C4-2B (cell line): ENCODE data around the gene HHLA2.

ENCODE experiments used
- H3K27ac ChIP-seq: fragments of 450-650 bp; 2 replicates; pipeline ENCODE4 v1.5.1; 2017
- ZFX ChIP-seq: fragments of 450-650 bp; IDR thresholded peaks from 2 replicates; pipeline ENCODE4 v1.6.1; 2017
- TF ChIP-seq, protein P1 (sequence below): fragments of 450-650 bp; conservative IDR thresholded peaks from 2 replicates; pipeline ENCODE4 v1.5.1; 2017; ENCODE audit warnings: mild to moderate bottlenecking

HHLA2 gene

DNA sequence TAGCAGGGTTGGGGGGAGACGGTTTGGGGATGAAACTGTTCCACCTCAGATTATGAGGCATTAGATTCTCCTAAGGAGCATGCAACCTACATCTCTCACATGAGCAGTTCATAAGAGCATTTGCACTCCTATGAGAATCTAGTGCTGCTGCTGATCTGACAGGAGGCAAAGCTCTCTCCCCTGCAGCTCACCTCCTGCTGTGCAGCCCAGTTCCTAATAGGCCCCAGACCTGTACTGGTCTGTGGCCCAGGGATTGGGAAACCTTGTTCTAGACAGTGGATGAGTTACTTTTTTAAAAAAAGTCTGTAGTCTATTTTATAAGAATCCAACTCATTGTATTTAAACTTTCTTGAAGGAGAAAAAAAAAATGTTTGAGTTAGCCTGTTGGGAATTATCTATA, 100.0 kb downstream of the HHLA2 start:
- no peak overlapping the region for H3K27ac ChIP-seq
- TF ChIP-seq, protein P1, sequence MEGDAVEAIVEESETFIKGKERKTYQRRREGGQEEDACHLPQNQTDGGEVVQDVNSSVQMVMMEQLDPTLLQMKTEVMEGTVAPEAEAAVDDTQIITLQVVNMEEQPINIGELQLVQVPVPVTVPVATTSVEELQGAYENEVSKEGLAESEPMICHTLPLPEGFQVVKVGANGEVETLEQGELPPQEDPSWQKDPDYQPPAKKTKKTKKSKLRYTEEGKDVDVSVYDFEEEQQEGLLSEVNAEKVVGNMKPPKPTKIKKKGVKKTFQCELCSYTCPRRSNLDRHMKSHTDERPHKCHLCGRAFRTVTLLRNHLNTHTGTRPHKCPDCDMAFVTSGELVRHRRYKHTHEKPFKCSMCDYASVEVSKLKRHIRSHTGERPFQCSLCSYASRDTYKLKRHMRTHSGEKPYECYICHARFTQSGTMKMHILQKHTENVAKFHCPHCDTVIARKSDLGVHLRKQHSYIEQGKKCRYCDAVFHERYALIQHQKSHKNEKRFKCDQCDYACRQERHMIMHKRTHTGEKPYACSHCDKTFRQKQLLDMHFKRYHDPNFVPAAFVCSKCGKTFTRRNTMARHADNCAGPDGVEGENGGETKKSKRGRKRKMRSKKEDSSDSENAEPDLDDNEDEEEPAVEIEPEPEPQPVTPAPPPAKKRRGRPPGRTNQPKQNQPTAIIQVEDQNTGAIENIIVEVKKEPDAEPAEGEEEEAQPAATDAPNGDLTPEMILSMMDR: no peak
- no peak for TF ChIP-seq ZFX

DNA sequence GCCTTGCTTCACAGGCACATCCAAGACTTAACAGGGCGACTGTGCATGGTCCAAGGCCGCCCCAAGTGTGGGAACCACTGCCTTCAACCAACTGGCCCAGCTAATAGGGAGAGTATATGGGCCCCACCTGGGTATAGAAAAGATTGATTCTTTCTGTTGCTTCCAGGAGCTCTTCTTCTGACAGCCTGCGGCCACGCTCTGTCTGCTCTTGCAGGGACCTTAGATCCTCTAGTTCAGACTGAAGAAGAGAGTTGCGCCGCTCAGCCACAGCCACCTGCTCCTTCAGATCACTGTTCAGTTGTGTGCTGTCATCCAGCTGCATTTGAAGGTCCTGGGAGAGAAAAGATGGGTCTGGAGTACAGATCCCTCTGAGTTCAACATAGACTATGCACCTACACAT, 102.2 kb downstream of the HHLA2 start:
- TF ChIP-seq ZFX: no peak
- TF ChIP-seq, protein P1: no peak
- H3K27ac ChIP-seq: no peak overlapping the region

DNA sequence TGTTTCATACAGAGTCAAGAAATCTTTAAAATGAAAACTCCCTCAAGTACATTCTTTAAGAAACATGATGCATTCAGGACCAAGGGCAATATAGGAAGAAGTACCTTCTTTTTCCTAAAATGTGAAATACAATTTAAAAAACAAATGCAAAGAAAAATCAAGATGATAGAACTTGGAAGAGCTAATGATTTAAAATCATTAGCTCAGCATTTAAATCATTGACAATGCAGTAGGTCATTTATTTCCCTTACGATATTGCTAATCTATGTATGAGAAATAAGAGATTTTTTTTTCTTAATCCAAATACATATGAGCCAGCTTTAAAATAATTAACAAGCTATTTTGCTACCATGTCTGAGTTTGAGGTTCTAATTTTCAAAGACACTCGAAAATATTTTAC, 105.5 kb downstream of the HHLA2 start:
- no peak for TF ChIP-seq ZFX
- TF ChIP-seq, protein P1: no peak
- H3K27ac ChIP-seq: no peak overlapping the region

DNA sequence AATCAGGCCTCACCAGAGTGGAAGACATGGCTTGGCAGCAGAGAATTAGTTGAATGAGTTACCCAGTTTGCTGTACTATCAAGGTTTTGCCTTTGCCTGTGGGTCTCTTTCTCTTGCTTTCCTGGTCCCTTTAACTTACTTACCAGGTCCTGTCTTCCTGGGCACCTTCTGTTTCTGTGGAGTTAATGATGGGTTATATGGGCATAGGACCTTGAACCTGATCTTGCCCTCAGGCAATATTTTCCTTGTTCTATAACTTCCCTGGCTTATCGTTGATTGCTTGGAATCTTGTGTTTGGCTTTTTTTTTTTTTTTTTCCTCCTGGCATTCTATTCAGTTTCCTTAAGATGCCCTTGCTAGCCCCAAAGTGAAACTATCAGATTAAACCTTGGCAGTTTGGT, 106.8 kb downstream of the HHLA2 start:
- H3K27ac ChIP-seq: no peak overlapping the region; the same call in 1 of the 2 replicates
- TF ChIP-seq ZFX: no peak
- TF ChIP-seq, protein P1: no peak

DNA sequence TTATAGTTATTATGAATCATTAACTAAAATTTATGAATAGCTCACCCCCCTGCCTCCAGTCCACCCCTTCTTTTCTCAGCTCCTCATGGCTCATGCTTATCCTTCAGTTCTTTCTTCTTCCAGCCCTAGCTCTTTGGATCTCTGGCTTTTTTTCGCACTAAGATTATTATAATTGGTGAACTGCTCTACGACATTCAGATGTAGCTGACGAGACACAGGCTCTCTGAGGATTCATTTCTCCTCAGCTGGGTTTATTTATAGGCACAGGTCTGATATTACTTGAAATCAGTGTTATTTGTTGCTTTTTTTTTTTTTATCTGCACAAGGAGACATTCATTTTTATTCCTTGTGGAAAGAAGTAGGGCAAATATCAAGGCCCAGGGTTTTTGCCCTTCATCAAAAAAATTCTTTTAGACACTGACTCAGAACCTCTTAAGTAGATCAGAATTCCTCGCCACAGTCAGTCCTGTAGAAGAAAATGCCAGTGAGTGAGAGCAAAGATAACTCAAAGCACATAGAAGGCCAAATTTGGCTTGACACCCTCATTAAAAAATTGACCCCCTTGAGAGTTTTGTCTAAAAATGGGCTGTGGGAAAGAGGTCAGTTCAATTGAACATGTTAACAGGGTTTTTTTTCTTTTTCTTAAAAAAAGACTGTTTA, 107.5 kb downstream of the HHLA2 start:
- no peak overlapping the region for H3K27ac ChIP-seq
- TF ChIP-seq, protein P1: no peak
- TF ChIP-seq ZFX: no peak

DNA sequence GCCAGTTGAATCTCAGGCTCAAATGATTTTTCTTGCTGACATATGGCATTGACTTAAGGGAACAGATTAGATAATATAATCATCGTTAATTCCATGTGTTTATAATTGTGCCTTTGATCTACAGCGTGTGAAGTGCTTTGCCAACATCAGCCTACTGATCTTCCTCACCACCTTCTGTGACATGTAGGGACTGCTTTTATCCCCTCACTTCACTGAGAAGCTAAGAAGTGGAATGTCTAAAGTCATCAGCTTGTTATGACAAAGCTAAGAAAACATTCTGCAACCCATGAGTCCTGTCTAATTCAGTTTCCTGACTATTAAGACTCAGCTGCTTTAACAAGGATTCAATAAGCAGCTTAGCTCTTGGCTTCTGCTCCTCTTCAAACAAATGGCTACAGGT, 108.0 kb downstream of the HHLA2 start:
- H3K27ac ChIP-seq: no peak overlapping the region
- TF ChIP-seq, protein P1: no peak
- TF ChIP-seq ZFX: no peak

DNA sequence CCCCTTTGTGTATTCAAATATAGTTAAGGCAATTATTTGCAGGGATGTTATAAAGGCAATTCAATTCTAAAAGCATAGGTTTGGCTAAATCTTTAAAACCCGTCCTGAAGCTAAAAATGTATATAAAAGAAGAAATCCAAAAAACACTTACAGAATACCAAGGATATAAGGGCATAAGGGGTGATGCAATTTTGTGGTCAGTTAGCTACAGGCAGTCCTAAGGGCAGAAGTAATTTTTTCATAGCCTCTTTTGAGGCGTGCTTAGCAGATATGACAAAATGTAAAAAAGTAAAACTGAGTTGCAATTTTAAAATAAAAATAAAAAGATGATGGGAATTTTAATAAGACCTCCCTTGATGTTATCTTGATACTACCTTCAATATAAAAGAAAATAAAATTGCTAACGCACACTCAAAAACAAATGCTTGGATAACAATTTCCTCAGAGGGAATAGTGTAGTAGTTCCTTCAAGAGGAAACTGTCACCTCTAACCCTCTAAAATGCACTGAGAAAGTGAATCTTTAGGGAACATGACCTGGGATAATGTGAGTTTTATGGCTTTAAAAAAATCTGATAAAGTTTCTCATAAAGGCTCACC, 109.8 kb downstream of the HHLA2 start:
- TF ChIP-seq ZFX: no peak
- TF ChIP-seq, protein P1: no peak
- no peak overlapping the region for H3K27ac ChIP-seq
